GM18858 (cell line): Measurements from ENCODE around the gene NTF4.
"Not testable (repeated sequence)": the region's sequence is repeated elsewhere in the genome, so short reads cannot be mapped to it uniquely, and the experiment has no call there.

Source experiments
- ATAC-seq: cut with Tn5 transposase; IDR thresholded peaks from one replicate; pipeline ENCODE4 v1.9.1; 2021; ENCODE audit not compliant: unreplicated experiment

The NTF4 gene

DNA sequence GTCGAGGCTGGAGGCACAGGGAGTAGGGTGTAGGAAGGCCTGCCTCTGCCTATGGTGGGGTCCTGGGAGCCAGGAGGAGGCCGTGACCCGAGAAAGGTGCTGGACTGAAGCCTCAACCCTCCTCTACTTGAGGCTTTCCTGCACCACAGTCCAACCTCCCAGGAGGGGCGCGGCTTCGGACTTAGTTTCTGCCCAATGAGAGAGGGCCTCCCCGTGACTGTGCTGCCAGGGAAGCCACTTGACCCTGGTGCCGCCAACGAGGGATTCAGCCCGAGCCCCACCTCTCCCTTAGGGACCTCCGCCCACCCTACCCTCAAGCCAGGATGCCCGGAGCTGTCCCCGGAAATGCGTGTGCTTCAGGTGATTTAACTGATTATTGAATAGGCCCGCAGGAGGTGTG, 40.4 kb downstream of the NTF4 start, which contains the start of gene CGB3:
Gene CGB3 (minus strand): TSS at position 101 of the 400 bp plus-strand sequence. CDS start 362 bp downstream, outside the sequence.
- ATAC-seq: not testable (repeated sequence)

- ATAC-seq: no peak
Measured at GRCh38 chr19:49022116-49022515, 42.5 kb downstream of the NTF4 start.

GRCh38 chr19:49020931-49021895, 43.4 kb downstream of the NTF4 start:
- no peak for ATAC-seq

DNA sequence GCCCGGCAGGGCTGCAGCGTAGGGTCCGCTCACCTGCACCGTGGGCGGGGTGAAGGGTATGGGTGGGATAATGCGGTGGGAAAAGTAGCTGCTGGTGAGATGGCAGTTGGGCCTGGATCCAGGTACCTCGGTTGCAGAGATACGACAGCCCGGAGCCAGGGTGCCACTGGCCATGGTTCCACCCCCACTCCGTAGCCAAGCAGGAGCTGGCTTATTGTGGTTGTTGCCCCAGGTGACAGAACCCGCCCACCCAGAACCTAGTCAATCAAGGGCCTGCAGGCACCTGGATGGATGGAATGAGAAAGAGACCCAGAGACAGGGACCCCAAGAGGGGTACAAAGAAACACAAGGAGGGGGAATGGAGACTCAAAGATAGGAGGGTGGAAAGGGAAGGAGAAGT, 44.3 kb downstream of the NTF4 start:
- ATAC-seq: no peak

DNA sequence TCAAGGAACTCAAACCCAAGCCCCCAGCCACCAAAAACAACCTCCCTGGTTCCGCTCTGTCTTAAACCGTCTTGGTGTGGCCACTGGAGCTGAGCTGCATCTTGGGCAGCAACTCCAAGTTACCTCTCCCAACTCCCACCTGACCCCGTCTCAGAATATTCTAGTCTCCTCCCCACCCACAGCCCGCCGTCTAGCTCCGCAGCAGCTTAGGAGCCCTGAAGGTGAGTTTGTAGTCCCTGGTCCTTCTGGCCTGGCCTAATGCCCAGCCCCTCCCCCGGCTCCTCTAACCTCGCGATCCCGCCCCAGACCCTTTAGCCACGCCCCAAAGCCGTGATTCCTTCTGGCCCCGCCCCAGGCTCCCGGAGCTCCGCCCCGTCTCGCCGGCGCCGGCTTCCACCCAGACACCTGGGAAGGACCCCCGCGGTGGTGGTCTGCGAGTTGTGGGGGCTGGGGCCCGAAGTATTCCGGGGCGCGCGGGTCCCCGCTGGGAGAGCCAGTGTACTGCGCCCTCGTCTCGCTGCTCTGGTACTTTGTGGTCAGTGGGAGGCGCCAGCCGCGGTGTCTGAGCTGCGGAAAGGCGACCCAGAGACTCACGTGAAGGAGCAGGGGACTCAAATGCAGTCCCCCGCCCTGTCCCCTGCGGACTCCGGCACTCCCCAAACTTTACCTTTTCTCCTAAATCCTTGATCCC, 45.2 kb downstream of the NTF4 start:
- ATAC-seq: no peak

- not testable (repeated sequence) for ATAC-seq
Measured at GRCh38 chr19:49018388-49019241, 46.0 kb downstream of the NTF4 start.

DNA sequence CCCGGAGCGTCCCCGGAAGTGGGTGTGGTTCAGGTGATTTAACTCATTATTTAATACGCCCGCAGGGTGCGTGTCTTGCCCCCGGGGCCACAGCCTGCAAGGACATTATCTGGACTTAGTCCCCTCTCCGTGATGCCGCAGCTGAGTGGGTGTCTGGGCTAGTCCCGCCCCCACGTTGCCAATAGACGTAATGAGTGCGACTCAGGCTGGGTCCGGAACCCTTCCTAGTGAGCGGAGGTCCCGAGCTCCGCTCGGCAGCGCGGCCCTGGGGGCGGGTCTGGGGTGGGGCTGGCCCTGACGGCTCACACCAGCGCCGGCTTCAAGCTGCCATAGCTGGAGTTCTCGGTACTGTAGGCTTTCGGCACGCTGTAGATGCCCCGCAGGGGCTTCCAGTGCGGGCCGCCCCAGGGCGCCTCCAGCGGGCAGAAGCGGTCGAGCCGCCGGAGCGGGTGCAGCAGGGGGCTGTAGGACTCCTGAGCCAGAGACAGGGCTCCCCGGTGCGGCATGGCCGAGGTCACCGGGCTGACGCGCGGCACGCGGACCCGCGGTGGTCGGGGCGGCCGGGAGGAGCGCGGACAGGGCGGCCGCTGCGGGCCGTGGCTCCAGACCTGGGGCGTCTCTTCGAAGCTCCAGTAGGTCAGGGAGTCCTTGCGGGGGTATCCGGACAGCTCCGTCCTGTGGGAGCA, 46.8 kb downstream of the NTF4 start:
- no peak for ATAC-seq

- no peak for ATAC-seq
Measured at GRCh38 chr19:49017041-49017665, 47.5 kb downstream of the NTF4 start, which contains the start of gene LHB. LHB (minus strand) TSS chr19:49017091; CDS start chr19:49017081, 10 bp downstream.

DNA sequence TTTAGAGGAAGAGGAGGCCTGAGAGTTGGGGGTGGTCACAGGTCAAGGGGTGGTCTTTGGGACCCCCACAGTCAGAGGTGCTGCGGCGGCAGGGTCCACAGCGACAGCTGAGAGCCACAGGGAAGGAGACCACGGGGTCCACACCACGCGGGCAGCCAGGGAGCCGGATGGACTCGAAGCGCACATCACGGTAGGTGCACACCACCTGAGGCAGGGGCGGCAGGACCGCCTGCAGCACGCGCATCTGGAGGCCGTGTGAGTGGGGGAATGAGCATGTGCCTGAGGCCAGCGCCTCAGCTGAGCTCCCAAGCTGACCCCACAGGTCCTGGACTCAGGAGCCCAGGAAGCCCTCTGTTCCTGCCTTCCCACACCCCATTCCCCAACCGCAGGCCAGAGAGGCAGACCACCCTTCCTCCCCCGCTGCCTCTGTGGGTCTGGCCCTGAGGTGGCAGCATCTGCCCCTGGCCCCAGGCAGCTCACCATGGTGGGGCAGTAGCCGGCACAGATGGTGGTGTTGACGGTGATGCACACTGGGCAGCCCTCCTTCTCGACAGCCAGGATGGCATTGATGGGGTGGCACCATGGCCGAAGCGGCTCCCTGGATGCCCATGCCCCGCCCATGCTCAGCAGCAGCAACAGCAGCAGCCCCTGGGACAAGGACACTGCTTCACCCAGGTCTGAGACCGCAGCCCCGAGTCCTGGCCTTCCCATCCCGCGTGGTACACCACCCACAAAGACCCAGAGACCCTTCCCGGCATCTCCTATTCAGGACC, 48.4 kb downstream of the NTF4 start:
- ATAC-seq: no peak

DNA sequence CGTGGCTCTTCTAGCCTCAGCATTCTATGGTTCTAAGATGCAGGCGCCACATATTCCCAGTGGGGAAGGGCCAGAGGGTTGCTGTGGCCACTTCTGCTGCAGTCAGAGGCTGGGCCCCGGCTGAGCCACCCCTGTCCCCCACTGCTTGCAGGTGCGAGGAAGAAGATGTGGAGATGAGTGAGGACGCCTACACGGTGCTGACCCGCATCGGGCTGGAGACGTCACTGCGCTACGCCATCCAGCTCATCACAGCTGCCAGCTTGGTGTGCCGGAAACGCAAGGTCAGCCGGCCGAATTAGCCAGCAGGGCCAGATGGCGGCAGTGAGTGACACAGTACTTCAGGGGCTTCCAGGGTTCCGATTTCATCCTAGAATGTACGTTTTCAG, 49.8 kb downstream of the NTF4 start:
- no peak for ATAC-seq

GRCh38 chr19:49014123-49014869, 50.3 kb downstream of the NTF4 start:
- no peak for ATAC-seq

- ATAC-seq: no peak
Measured at GRCh38 chr19:49011194-49011593, 53.4 kb downstream of the NTF4 start.
